Adrenal gland (tissue), 12 donors: ENCODE data around the gene MSLN. TPM values are rescaled to one million over a fixed set of nuclear protein-coding genes. Genes with fewer than 3 reads are reported as not detected.
A peak's percentile ranks its signal among the peaks of the same experiment; 100 is the strongest.

Experiments
- DNase-seq, 7 donors: peaks; one replicate each; pipeline ENCODE4 v3.0.0-alpha.2; 2019 to 2020
- H3K27ac ChIP-seq, 5 donors: fragments of 200-600 bp; sonication (generic) in 4 of 5; 1 replicate in 3 of 5; 2 replicates in 2 of 5; pipeline versions ENCODE4 v1.5.1 to v1.8.0; 2016 to 2020; ENCODE audit warnings: mild to moderate bottlenecking in 1 of 5
- H3K27me3 ChIP-seq: fragments of 200-600 bp; 2 replicates; pipeline ENCODE4 v1.8.0; 2021
- H3K36me3 ChIP-seq, 2 donors: fragments of 200-600 bp; replicated peaks in 1 of 2; 1 replicate in 1 of 2; 2 replicates in 1 of 2; pipeline versions ENCODE4 v1.5.1 to v1.8.0; 2018 to 2022
- H3K4me1 ChIP-seq, 2 donors: fragments of 200-600 bp; replicated peaks in 1 of 2; 1 replicate in 1 of 2; 2 replicates in 1 of 2; pipeline versions ENCODE4 v1.5.1 to v1.8.0; 2018 to 2021
- H3K4me3 ChIP-seq, 4 donors: fragments of 200-600 bp; sonication (generic) in 3 of 4; one replicate each; pipeline ENCODE4 v1.5.1; 2016 to 2018
- H3K9me3 ChIP-seq, 3 donors: fragments of 200-600 bp; sonication (generic) in 1 of 3; replicated peaks in 1 of 3; 1 replicate in 2 of 3; 2 replicates in 1 of 3; pipeline versions ENCODE4 v1.5.1 to v1.8.0; 2016 to 2021
- POLR2A ChIP-seq, 2 donors: fragments of 450-650 bp; IDR thresholded peaks; one replicate each; pipeline ENCODE4 v1.6.1; 2017; ENCODE audit warnings: antibody characterized with exemption in 2 of 2, mild to moderate bottlenecking in 2 of 2, moderate library complexity in 1 of 2
- WGBS, 4 donors: extraction: QIAGEN DNeasy Blood & Tissue Kit in 2 of 4; methylation state at CpG; one replicate each; pipeline versions ENCODE4 v1.1.5 to v1.1.7; 2013 to 2017; 5-methylcytosine and 5-hydroxymethylcytosine counted together
- intact Hi-C, 2 donors: fragments of 100-400 bp; cut with DNase I; formaldehyde crosslinking; loops; one replicate each; pipeline versions ENCODE4 v1.14.1 to v1.15.0; 2022 to 2023
- polyA plus RNA-seq, 3 donors: library from polyadenylated mRNA; stranded (reverse); fragments of 200-250 nt in 2 of 3; fragments of 350-450 nt in 1 of 3; fragmentation: Illumina TruSeq in 1 of 3; extraction: RNeasy Lipid Tissue Mini Kit (QIAGEN cat#74804) in 1 of 3; gene quantifications; one replicate each; pipeline ENCODE4 v1.2.3, GENCODE V29; 2013 to 2014
- total RNA-seq, 9 donors: library from RNA; depleted of rRNA in 4 of 9; stranded (reverse); fragments of >200 nt in 4 of 9; fragments of 120-200 nt in 1 of 9; fragmentation: NEBNext Ultra II Directional in 1 of 9; extraction: Animal tissue kit (Norgen Biotek cat#: 25700) in 1 of 9; gene quantifications; one replicate each; pipeline versions ENCODE4 v1.1.0 to v1.2.4, GENCODE V29; 2013 to 2023
- TF ChIP-seq, protein P1 (sequence below), 6 experiments: fragments of 450-650 bp in 4 of 6; fragments of 200-600 bp in 2 of 6; sonication (generic) in 1 of 6; IDR thresholded peaks; 1 replicate in 5 of 6; 2 replicates in 1 of 6; pipeline versions ENCODE4 v1.5.1 to v1.8.0; 2016 to 2021; ENCODE audit warnings: antibody characterized with exemption in 6 of 6, mild to moderate bottlenecking in 2 of 6, moderate library complexity in 1 of 6
- donor health status: healthy with polysubstance abuse.
- donor health status: Bipolar disorder and iron deficiency.
- donor health status: DM: yes; HTN: yes; CAD: no.
- donor health status: DM: no; HTN: no; CAD: no.
- donor health status: DM: no; HTN: no; CAD: no.
- donor health status: DM: yes; HTN: yes; CAD: no.

Gene MSLN
- total and polyA plus RNA-seq, 12 donors: 0.13 to 0.46 (median 0.30) TPM; not detected in 8

GRCh38 chr16:739560-740458, 20.7 kb upstream of the MSLN start:
- peaks cover 12% of the 10 kb centered on the region in 2 donors for H3K4me1 ChIP-seq
- DNase-seq: peak in 2 of 7 donors; percentile 10 to 54
- no peak for TF ChIP-seq POLR2A (IDR thresholded peaks at IDR 0.05)
- TF ChIP-seq, protein P1, sequence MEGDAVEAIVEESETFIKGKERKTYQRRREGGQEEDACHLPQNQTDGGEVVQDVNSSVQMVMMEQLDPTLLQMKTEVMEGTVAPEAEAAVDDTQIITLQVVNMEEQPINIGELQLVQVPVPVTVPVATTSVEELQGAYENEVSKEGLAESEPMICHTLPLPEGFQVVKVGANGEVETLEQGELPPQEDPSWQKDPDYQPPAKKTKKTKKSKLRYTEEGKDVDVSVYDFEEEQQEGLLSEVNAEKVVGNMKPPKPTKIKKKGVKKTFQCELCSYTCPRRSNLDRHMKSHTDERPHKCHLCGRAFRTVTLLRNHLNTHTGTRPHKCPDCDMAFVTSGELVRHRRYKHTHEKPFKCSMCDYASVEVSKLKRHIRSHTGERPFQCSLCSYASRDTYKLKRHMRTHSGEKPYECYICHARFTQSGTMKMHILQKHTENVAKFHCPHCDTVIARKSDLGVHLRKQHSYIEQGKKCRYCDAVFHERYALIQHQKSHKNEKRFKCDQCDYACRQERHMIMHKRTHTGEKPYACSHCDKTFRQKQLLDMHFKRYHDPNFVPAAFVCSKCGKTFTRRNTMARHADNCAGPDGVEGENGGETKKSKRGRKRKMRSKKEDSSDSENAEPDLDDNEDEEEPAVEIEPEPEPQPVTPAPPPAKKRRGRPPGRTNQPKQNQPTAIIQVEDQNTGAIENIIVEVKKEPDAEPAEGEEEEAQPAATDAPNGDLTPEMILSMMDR (IDR thresholded peaks at IDR 0.05): no peak
- 39 to 67% (median 42%) methylated on average over 17 to 38 of the region's 38 CpGs for WGBS, 4 donors
- no peaks in the 10 kb centered on the region for H3K27me3 ChIP-seq
- peaks cover 0 to 25% of the 10 kb centered on the region in 2 donors for H3K36me3 ChIP-seq
- peak overlapping the region in 3 of 4 donors; percentile 33 to 93 (median 75) for H3K4me3 ChIP-seq
- H3K9me3 ChIP-seq: no peaks in the 10 kb centered on the region
- intact Hi-C loops: no loop called here
- H3K27ac ChIP-seq: peak overlapping the region in 1 of 5 donors; percentile 55

DNA sequence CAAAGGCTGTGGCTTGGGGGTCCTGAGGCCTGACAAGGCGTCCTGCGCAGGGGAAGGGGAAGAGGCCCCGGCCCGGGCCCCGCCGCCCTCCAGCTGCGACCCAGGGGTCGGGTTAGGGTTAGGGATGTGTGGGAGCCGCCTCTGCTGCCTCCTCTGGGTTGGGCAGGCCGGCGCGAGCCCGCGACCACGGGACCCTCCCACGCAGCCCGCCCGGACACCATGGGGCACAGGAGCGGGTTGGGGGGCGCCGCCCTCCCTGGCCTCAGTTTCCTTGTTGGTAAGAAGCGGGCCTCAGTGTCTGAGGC, 20.1 kb upstream of the MSLN start:
- Histone ChIP-seq H3K36me3 (peaks cover 0 to 19% of the 10 kb centered on the region in 2 donors), H3K9me3 (no peaks in the 10 kb centered on the region), H3K27ac (peak overlapping the region in 3 of 5 donors; percentile 37 to 55 (median 43)), H3K4me1 (peaks cover 12% of the 10 kb centered on the region in 2 donors), H3K27me3 (no peaks in the 10 kb centered on the region), H3K4me3 (peak overlapping the region; percentile 12 to 93 (median 60))
- no peak for TF ChIP-seq POLR2A (IDR thresholded peaks at IDR 0.05)
- TF ChIP-seq, protein P1 (IDR thresholded peaks at IDR 0.05): no peak
- intact Hi-C loops: no loop called here
- 0 to 1% methylated on average over 19 to 22 of the region's 22 CpGs; no CpG with 5 or more reads in 2 of the 4 donors for WGBS, 4 donors
- no peak for DNase-seq

- Histone ChIP-seq H3K27ac (peak within 1 kb of the TSS in 3 of 5 donors; percentile 37 to 55 (median 43)), H3K4me1 (peaks cover 12% of the 10 kb centered on the region in 2 donors), H3K36me3 (peaks cover 0 to 14% of the 10 kb centered on the region in 2 donors), H3K4me3 (peak within 1 kb of the TSS; percentile 12 to 93 (median 60)), H3K27me3 (no peaks in the 10 kb centered on the region), H3K9me3 (no peaks in the 10 kb centered on the region)
- intact Hi-C loops: no loop called here
- TF ChIP-seq, protein P1 (IDR thresholded peaks at IDR 0.05): peak; percentile 43 to 96 (median 77)
- peak in 1 of 2 donors; percentile 63 for TF ChIP-seq POLR2A (IDR thresholded peaks at IDR 0.05)
- DNase-seq: peak; percentile 86 to 93 (median 90)
- 1 to 3% (median 1%) methylated on average over 11 to 79 of the region's 79 CpGs for WGBS, 4 donors
These were observed 19.6 kb upstream of the MSLN start, which contains the start of gene CIAO3 for GRCh38 chr16:740764-741505. CIAO3 (minus strand) TSS chr16:740997; CDS start chr16:740985, 12 bp downstream.
